NCI-H345 treated with DMSO at 0.1 percent for 48 hours (cell line): Measurements from ENCODE around the gene IZUMO1.
"Not testable (repeated sequence)": the region's sequence is repeated elsewhere in the genome, so short reads cannot be mapped to it uniquely, and the experiment has no call there.

Source experiments
- DNase-seq: peaks from one replicate; lab custom pipeline; 2025; ENCODE audit not compliant: unreplicated experiment; lab: John Stamatoyannopoulos, UW

Gene IZUMO1

GRCh38 chr19:48746738-48747575, at the start of gene IZUMO1:
Gene IZUMO1, minus strand, starts transcription at chr19:48746909. Its CDS starts 1,050 bp downstream, at chr19:48745859.
- DNase-seq: no peak

- DNase-seq: no peak
These were observed 49.0 kb upstream of the IZUMO1 start for GRCh38 chr19:48795685-48796070.

GRCh38 chr19:48795055-48795684, 48.5 kb upstream of the IZUMO1 start:
- DNase-seq: peak; percentile 68

GRCh38 chr19:48794291-48794690, 47.6 kb upstream of the IZUMO1 start:
- DNase-seq: no peak

DNA sequence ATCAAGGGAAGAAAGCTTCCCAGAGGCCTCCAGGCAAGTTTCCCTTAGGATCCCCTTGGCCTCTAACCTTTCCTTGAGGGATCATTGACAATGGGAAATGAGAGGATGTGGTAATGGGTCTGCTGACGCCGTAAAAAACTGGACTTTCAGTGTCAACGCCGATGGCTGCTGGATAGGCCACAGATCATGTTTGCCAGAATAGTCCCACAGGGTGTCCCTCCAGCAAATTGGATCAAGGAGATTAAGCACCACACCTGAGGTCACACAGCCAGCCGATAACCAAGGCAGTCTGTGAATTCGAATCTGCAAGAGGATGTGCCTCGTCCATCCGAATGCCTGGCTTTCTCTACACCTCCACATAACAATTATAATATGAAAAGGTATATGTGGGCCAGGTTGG, 46.6 kb upstream of the IZUMO1 start:
- no peak for DNase-seq

DNA sequence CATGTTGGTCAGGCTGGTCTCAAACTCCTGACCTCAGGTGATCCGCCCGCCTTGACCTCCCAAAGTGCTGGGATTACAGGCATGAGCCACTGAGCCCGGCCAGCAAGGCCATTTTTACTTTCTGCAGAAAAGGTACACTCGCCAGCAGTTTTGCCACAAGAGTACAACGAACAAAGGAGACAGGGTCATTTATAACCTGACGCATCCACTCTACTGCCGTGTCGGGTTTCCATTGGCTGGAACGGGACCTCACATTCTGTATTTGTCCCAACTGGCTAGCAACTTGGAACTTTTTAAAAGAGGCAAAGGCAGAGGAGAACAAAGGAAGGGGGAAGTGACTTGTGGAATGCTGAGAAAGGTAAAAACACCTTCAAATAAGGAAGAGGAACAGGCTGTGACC, 40.6 kb upstream of the IZUMO1 start:
- not testable (repeated sequence) for DNase-seq

- DNase-seq: not testable (repeated sequence)
These were observed 39.7 kb upstream of the IZUMO1 start for GRCh38 chr19:48786422-48786821.

GRCh38 chr19:48784527-48784926, 37.8 kb upstream of the IZUMO1 start:
- DNase-seq: no peak

GRCh38 chr19:48780631-48781391, 34.1 kb upstream of the IZUMO1 start:
- no peak for DNase-seq

DNA sequence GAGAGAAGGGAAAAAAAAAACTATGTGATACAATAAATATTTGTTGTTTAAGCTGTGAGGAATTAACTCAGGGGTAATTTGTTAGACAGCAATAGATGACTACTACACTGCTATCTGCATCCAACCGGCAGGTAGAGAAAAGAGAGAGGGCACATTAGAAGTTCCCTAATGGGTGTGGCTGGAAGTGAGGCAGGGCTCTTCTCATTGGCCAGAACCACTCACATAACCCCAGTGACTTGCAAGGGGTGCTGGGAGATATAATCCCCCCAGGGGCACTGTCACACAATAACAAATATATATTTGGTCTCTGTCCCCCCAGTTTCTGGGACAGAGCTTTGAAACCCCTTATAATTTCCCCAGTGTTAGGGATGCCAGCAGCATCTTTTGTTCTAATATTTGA, 32.9 kb upstream of the IZUMO1 start:
- DNase-seq: no peak

DNA sequence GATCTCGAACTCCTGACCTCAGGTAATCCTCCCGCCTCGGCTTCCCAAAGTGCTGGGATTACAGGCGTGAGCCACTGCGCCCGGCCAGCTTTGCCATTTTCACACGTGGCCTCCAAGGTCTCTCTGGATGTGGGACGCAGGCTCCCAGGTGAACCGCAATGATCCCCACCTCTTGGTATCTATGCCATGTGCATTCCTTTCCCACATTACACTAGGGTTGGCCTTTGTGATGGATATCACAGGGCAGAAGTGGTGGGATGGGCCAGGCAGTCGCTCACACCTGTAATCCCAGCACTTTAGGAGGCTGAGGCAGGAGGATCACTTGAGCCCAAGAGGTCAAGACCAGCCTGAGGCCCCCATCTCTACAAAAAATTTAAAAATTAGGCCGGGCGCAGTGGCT, 31.0 kb upstream of the IZUMO1 start:
- DNase-seq: no peak

DNA sequence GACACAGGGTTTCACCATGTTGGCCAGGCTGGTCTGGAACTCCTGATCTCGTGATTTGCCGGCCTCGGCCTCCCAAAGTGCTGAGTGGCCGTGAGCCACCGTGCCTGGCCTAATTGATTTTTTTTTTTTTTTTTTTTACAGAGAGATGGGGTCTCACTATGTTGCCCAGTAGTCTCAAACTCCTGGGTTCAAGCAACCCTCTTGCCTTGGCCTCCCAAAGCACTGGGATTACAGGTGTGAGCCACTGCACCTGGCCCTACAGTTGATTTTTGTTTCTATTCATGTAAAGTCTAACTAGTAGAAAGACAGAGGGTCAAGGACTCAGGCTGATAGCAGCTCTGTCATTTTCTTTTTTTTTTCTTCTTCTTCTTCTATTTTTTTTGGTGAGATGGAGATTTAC, 30.4 kb upstream of the IZUMO1 start:
- no peak for DNase-seq

DNA sequence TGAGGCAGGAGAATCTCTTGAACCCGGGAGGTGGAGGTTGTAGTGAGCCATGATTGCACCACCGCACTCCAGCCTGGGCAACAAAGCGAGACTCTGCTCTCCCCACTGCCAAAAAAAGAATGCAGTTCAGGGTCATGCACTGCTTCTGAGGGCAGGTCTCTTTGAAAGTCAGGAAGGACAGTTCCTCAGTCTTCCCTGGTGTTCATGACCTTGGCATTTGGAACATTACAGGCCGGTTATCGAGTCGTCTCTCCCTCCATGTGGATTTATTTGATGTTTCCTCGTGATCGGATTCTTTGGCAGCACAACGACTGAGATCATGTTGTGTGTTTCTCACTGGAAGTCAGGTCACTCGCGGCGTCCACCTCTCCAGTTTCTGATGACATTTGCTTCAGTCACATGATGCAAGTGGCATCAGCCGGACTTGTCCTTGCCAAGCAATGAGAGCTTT, 25.8 kb upstream of the IZUMO1 start:
- no peak for DNase-seq

DNA sequence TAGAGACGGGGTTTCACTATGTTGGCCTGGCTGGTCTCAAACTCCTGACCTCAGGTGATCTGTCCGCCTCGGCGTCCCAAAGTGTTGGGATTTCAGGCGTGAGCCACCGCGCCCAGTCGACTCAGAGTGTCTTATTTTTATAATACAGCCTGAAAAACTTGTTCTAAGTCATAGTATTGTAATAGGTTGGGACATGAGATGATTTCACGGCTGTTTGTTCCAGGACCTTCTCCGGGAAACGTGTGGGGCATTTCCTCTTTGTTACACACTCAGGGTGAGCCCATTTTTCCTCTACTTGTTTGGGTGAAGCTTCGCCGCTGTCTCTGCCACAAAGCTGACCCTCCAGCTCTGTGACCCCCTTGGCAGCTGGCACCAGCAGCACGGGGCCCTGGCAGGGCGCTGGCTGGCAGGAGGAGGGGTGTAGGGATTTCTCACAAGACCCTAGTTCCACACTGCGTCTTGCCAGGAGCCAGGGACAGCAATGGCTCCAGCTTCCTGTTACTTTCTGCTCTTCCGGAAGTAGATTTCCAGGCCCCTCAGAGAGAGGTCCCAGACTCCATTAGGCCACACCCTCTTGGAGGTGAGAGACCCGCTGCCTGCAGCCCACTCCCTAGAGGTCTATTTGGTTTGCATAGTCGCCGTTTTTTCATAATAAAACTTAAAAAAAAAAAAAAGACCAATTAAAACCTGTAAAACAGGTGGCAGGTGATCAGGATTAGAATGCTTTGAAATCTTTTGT, 24.2 kb upstream of the IZUMO1 start:
- no peak for DNase-seq

GRCh38 chr19:48770266-48770665, 23.6 kb upstream of the IZUMO1 start:
- no peak for DNase-seq

GRCh38 chr19:48768994-48769713, 22.4 kb upstream of the IZUMO1 start:
- no peak for DNase-seq

DNA sequence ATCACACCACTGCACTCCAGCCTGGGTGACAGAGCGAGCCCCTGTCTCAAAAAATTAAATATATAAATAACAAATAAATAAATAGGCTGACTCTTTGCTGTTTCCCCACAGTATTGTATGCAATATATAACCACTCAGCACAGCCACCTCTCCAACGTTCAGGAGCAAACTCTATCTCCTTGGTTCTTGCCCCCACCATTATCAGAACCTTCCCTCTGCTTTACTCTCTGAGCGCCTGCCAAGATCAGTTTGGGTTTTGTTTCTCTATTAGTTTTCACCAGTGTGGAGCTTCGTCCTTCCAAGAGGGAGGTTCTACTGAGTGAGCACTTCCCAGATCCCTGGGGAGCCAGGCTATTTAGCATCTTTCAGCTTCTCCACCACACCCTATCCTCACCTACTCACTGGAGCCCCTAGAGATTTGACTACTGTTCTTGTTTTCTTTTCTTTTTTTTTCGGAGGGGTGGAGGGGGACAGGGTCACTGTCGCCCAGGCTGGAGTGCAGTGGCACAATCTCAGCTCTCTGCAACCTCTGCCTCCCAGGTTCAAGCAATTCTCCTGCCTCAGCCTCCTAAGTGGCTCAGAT, 21.6 kb upstream of the IZUMO1 start:
- not testable (repeated sequence) for DNase-seq

- not testable (repeated sequence) for DNase-seq
These were observed 19.1 kb upstream of the IZUMO1 start for GRCh38 chr19:48765816-48766215.

DNA sequence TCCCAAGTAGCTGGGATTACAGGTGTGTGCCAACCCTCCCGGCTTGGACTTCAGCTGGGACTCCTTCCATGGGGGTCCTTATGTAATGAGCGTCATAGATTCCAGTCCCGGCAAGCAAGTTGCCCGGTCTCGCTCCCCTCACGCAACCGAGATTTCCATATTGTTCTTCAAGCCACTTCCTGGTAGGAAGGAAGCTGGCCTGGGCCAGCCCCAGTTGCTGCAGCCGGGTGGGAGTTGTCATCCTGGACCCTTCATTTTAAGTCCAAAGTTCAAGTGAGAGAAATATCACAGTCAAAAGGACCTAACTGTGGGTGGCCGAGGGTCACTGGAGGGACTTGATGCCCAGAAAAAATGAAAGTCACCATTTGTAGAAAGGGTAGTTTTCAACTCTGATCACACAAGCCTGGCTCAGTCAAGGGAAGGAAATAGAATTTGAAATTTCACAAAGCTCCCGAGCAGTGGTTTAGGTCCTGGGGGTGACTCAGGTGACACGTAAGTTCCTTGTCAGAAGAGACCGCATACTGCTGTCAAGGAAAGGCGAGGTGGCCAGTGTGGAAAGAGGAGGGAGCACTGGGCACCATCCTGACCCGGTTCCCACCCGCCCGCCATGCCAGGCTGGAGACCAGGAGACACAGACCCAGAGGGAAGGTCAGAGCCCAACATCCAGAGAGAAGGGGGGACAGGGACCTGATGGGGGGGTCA, 13.9 kb upstream of the IZUMO1 start:
- DNase-seq: no peak
